IPS-20b (cell line): ENCODE data around the gene LGR6.

ENCODE experiments used
- H3K27ac ChIP-seq: one replicate; pipeline ENCODE4 v1.5.1; 2013; ENCODE audit warnings: low read length
- H3K27me3 ChIP-seq: 2 replicates; pipeline ENCODE4 v1.6.1; 2013; ENCODE audit warnings: mild to moderate bottlenecking, low read length, inconsistent platforms; ENCODE audit not compliant: insufficient read depth
- H3K36me3 ChIP-seq: 2 replicates; pipeline ENCODE4 v1.6.1; 2013; ENCODE audit warnings: low read depth, mild to moderate bottlenecking, inconsistent platforms, low read length, moderate library complexity; ENCODE audit not compliant: insufficient read depth
- H3K4me1 ChIP-seq: 2 replicates; pipeline ENCODE4 v1.6.1; 2013; ENCODE audit warnings: mild to moderate bottlenecking, control low read depth, inconsistent platforms, low read length, moderate library complexity; ENCODE audit not compliant: insufficient read depth
- H3K4me3 ChIP-seq: 2 replicates; pipeline ENCODE4 v1.5.1; 2013; ENCODE audit warnings: mild to moderate bottlenecking, low read length, inconsistent platforms
- H3K9ac ChIP-seq: 2 replicates; pipeline ENCODE4 v1.6.1; 2013; ENCODE audit warnings: low read depth, mild to moderate bottlenecking, inconsistent platforms, low read length, moderate library complexity
- H3K9me3 ChIP-seq: 2 replicates; pipeline ENCODE4 v1.6.1; 2013; ENCODE audit warnings: mild to moderate bottlenecking, low read depth, low read length, inconsistent platforms; ENCODE audit not compliant: insufficient read depth

The LGR6 gene

GRCh38 chr1:202152399-202152798, 41.2 kb upstream of the LGR6 start:
- no peaks in the 10 kb centered on the region for H3K36me3 ChIP-seq
- peaks cover 6% of the 10 kb centered on the region; the same call in 1 of the 2 replicates for H3K4me1 ChIP-seq
- no peak overlapping the region for H3K9ac ChIP-seq
- H3K27ac ChIP-seq = no peak overlapping the region
- H3K4me3 ChIP-seq = no peak overlapping the region
- H3K9me3 ChIP-seq = no peaks in the 10 kb centered on the region
- no peaks in the 10 kb centered on the region for H3K27me3 ChIP-seq

DNA sequence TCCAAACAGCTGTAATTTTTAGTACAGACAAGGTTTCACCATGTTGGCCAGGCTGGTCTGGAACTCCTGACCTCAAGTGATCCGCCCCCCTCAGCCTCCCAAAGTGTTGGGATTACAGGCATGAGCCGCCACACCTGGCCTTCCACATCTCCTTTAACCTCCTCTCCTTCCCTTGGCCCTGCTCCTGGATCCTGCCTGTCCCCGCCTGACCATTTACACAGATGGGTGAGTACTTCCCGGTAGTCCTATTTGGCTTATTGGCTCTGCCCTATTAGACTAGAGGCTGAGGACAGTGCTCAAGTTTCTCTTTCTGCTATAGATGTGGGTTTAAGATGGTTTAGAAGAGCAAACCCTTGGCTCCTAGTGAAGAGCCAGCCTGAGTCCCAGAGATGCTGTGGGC, 40.3 kb upstream of the LGR6 start:
- no peaks in the 10 kb centered on the region for H3K9me3 ChIP-seq
- peaks cover 6% of the 10 kb centered on the region; the same call in 1 of the 2 replicates for H3K4me1 ChIP-seq
- H3K27ac ChIP-seq = no peak overlapping the region
- no peak overlapping the region for H3K4me3 ChIP-seq
- H3K36me3 ChIP-seq = no peaks in the 10 kb centered on the region
- H3K27me3 ChIP-seq = no peaks in the 10 kb centered on the region
- no peak overlapping the region for H3K9ac ChIP-seq

- peaks cover 6% of the 10 kb centered on the region; the same call in 1 of the 2 replicates for H3K4me1 ChIP-seq
- H3K9ac ChIP-seq = no peak overlapping the region
- H3K36me3 ChIP-seq = no peaks in the 10 kb centered on the region
- no peak overlapping the region for H3K4me3 ChIP-seq
- H3K27me3 ChIP-seq = no peaks in the 10 kb centered on the region
- no peaks in the 10 kb centered on the region for H3K9me3 ChIP-seq
- H3K27ac ChIP-seq = no peak overlapping the region
Observed at GRCh38 chr1:202154148-202154765, 39.3 kb upstream of the LGR6 start.

DNA sequence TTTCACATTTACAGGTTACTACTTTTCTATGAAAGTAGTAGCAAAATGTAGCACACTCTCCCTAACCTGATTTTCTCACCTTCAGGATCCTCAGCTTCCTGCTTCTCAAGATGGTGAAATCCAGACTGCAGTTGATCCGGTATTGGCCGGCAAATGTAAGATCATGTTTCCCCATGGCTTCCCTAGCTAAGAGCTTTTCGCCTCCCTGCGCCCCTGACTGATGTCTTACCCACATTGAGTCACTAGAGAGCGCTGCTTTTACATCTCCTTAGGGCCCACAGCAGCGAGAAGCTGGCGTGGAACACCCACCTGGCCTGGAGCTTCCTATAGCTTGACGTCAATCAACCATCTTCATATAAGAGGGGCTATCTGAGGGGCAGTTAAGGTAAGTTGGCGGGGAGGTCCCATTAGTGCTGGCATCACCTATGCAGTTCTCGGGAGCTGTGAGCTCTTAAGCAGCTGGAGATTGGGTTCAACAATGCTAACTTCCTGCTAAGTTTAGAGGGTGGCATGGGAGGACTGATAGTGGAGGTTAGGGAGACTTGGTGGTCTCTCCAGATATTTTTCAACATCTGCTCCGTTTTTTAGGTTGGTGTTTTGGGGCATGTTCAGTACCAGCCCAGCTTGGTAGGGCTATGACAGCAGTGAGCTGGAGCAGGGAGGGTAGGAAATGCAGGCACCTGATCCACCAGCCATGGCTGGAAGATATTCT, 38.7 kb upstream of the LGR6 start:
- Histone ChIP-seq H3K9ac (no peak overlapping the region), H3K36me3 (no peaks in the 10 kb centered on the region), H3K9me3 (no peaks in the 10 kb centered on the region), H3K4me1 (peaks cover 6% of the 10 kb centered on the region; the same call in 1 of the 2 replicates), H3K27ac (no peak overlapping the region), H3K27me3 (no peaks in the 10 kb centered on the region), H3K4me3 (no peak overlapping the region)

- Histone ChIP-seq H3K9me3 (no peaks in the 10 kb centered on the region), H3K27ac (no peak overlapping the region), H3K27me3 (no peaks in the 10 kb centered on the region), H3K9ac (no peak overlapping the region), H3K4me3 (no peak overlapping the region), H3K36me3 (no peaks in the 10 kb centered on the region), H3K4me1 (peaks cover 6% of the 10 kb centered on the region; the same call in 1 of the 2 replicates)
Observed at GRCh38 chr1:202155478-202156021, 38.0 kb upstream of the LGR6 start.

DNA sequence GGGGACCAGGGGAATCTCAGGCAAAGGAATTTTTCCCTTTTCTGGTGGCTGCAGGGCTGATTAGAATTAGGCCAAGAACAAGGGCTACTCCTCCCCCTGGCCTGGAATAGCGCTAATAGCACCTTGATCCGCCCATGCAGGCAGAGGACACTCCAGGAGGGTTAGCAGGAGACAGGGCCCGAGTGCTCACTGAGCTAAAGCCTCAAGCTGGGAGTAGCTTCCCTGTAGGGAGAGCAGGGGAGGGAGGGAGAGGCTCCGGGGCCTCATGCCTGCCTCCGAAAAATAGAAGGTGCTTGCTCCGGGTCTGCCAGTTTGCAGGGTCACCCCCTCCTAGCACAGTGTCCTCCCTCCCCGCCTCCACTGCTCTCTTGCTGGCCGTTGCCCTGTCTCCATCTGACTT, 37.0 kb upstream of the LGR6 start:
- Histone ChIP-seq H3K27me3 (no peaks in the 10 kb centered on the region), H3K36me3 (no peaks in the 10 kb centered on the region), H3K4me3 (no peak overlapping the region), H3K4me1 (peaks cover 6% of the 10 kb centered on the region; the same call in 1 of the 2 replicates), H3K9me3 (no peaks in the 10 kb centered on the region), H3K9ac (no peak overlapping the region), H3K27ac (no peak overlapping the region)

- H3K9me3 ChIP-seq = no peaks in the 10 kb centered on the region
- no peak overlapping the region for H3K4me3 ChIP-seq
- H3K36me3 ChIP-seq = no peaks in the 10 kb centered on the region
- peaks cover 6% of the 10 kb centered on the region; the same call in 1 of the 2 replicates for H3K4me1 ChIP-seq
- H3K27me3 ChIP-seq = no peaks in the 10 kb centered on the region
- no peak overlapping the region for H3K9ac ChIP-seq
- no peak overlapping the region for H3K27ac ChIP-seq
Observed at GRCh38 chr1:202157945-202158344, 35.7 kb upstream of the LGR6 start.

DNA sequence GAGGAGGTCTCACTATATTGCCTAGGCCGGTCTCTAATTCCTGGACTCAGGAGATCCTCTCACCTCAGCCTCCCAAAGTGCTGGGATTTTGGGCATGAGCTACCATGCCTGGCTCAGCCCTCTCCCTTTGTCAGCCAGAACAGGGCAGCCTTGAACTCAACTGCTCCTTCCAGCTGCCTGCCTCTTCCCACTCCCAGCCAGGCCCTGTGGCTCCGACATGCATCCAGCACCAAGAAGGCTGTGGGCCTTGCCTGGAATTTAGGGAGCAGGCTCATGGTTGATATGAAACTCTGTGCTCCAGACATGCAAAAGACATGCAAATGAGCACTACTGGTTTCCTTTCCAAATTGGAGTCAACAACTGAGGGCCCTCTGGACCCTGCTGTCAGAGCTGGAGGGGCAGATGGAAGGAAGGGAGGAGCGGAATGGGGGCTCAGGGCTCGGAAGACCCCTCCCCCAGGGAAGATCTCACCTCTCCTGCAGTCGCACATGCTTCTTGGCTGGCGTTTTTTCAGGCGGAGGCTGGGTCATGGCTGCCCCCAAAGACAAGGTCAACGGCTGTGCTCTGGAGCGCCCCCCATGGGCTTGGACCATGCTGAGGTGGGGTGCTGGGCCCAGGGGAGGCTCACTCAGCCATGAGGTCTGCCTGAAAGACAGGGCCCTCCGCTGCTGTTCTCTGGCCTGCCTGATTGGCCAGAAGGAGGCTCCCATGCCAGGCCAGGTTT, 34.6 kb upstream of the LGR6 start:
- no peak overlapping the region for H3K4me3 ChIP-seq
- H3K27ac ChIP-seq = no peak overlapping the region
- H3K9ac ChIP-seq = no peak overlapping the region
- no peaks in the 10 kb centered on the region for H3K9me3 ChIP-seq
- H3K4me1 ChIP-seq = peaks cover 6% of the 10 kb centered on the region; the same call in 1 of the 2 replicates
- H3K27me3 ChIP-seq = no peaks in the 10 kb centered on the region
- H3K36me3 ChIP-seq = no peaks in the 10 kb centered on the region

DNA sequence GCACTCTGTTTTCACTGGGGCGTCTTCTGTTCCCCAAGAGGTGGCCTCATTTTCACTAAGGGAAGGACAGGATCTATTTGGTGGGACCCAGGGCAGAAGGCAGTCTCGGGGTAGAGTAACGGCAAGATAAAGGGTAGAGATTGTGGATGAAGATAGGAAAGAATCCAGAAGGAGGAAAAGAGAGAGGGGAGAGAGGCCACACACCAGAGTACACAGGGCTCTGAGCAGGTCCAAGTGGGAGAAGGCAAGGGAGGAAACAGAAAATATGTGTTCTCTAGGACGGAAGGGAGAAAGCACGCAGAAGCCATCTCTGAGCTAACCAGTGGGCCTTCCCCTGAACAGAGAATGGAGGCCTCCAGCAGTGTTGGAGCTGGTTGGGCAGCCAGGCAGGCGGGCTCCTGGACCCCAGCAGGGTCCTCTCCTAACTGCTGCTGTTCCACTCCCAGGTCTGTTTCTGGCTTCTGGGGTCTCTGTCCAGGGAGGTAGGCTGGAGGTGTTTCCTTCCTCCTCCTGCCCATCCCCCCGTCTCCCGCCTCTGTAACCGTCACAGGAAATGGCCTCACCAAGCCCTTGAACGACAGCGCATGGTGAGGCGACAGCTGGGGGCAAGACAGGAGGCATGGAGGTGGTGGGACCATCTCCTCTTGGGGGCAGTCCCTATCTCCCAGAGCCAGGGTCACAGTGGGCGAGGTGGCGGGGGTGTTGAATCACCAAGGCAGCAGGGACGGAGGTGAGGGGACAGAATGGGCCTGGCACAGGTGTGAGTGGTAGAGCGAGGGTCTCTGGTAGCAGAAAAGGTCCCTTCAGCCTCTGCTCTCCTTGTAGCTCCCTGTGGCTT, 33.8 kb upstream of the LGR6 start:
- no peak overlapping the region for H3K27ac ChIP-seq
- no peak overlapping the region for H3K4me3 ChIP-seq
- no peaks in the 10 kb centered on the region for H3K27me3 ChIP-seq
- H3K9ac ChIP-seq = no peak overlapping the region
- no peaks in the 10 kb centered on the region for H3K36me3 ChIP-seq
- no peaks in the 10 kb centered on the region for H3K4me1 ChIP-seq
- no peaks in the 10 kb centered on the region for H3K9me3 ChIP-seq

DNA sequence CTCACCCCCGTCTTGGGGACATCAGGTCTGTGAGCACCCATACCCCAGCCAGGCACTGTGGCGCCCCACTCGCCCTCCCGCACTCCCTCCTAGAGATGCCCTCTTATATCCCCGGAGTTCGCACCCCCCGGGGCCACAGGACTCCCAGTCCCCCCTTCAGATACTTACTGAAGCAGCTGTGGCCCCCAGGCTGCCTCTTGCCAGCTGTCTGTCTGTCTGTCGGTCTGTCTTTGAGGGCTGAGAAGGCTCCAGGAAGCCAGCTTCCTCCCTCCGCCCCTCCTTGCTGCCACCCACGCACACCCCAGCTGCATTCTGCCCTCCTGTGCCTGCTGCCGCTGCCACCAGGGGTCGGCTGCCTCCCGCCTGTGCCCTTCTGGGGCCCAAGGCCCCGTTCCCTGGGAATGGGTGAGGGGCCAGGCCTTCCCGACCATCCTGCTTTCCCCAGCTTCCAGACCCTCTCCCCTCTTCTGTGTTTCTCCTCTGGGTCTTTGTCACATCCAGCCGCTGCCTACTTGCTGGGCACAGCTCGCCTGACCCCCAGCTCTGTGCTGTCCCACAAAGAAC, 33.1 kb upstream of the LGR6 start, which contains the start of gene PTPN7:
Gene PTPN7 (minus strand): TSS at position 226 of the 564 bp plus-strand sequence. CDS start 1,200 bp downstream, outside the sequence.
- H3K4me1 ChIP-seq = no peaks in the 10 kb centered on the region

More for the DNA sequence above, 33.1 kb upstream of the LGR6 start, which contains the start of gene PTPN7:
- no peak within 1 kb of the TSS for H3K4me3 ChIP-seq
- H3K36me3 ChIP-seq = no peaks in the 10 kb centered on the region
- no peak within 1 kb of the TSS for H3K9ac ChIP-seq
- H3K27ac ChIP-seq = no peak within 1 kb of the TSS
- H3K9me3 ChIP-seq = no peaks in the 10 kb centered on the region
- no peaks in the 10 kb centered on the region for H3K27me3 ChIP-seq
